ENCODE measurements around the gene MYH9. TPM values are rescaled to one million over a fixed set of nuclear protein-coding genes. Genes with fewer than 3 reads are reported as not detected.
A peak's percentile ranks its signal among the peaks of the same experiment; 100 is the strongest.

MYH9 gene
- total RNA-seq, 2 donors from 2014 or later, result 125 to 229 TPM

DNA sequence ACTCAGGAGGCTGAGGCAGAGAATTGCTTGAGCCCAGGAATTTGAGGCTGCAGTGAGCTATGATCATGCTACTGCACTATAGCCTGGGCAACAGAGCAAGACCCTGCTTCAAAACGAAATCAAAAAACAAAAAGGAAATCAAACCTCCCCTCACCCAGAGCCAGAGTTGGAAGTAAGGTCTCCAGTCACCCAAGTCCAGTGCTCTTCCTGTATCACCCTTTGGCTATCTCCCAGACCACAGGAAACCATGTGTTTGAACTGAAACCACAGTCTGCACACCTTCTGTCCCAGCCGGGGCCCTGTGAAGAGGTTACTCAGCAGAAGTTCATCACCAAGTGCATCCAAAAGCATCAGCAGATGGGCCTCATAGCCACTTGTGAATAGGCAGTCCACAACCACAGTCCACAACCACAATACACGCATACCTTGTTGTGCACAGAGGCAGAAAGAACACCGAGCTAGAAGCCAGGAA lies 4.6 kb downstream of the MYH9 start:
- peaks cover 66% of the 10 kb centered on the region for H3K36me3 ChIP-seq
- no peaks in the 10 kb centered on the region for H3K27me3 ChIP-seq
- peak overlapping the region; percentile 69 to 99 for H3K27ac ChIP-seq
- H3K4me3 ChIP-seq, result peak overlapping the region; percentile 1 to 12
- TF ChIP-seq, protein P1, sequence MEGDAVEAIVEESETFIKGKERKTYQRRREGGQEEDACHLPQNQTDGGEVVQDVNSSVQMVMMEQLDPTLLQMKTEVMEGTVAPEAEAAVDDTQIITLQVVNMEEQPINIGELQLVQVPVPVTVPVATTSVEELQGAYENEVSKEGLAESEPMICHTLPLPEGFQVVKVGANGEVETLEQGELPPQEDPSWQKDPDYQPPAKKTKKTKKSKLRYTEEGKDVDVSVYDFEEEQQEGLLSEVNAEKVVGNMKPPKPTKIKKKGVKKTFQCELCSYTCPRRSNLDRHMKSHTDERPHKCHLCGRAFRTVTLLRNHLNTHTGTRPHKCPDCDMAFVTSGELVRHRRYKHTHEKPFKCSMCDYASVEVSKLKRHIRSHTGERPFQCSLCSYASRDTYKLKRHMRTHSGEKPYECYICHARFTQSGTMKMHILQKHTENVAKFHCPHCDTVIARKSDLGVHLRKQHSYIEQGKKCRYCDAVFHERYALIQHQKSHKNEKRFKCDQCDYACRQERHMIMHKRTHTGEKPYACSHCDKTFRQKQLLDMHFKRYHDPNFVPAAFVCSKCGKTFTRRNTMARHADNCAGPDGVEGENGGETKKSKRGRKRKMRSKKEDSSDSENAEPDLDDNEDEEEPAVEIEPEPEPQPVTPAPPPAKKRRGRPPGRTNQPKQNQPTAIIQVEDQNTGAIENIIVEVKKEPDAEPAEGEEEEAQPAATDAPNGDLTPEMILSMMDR (IDR thresholded peaks at IDR 0.05), result no peak
- peaks cover 0 to 82% of the 10 kb centered on the region in 2 donors for H3K4me1 ChIP-seq
- no peaks in the 10 kb centered on the region for H3K9me3 ChIP-seq
- DNase-seq (ENCODE audit: low spot score), result no peak

DNA sequence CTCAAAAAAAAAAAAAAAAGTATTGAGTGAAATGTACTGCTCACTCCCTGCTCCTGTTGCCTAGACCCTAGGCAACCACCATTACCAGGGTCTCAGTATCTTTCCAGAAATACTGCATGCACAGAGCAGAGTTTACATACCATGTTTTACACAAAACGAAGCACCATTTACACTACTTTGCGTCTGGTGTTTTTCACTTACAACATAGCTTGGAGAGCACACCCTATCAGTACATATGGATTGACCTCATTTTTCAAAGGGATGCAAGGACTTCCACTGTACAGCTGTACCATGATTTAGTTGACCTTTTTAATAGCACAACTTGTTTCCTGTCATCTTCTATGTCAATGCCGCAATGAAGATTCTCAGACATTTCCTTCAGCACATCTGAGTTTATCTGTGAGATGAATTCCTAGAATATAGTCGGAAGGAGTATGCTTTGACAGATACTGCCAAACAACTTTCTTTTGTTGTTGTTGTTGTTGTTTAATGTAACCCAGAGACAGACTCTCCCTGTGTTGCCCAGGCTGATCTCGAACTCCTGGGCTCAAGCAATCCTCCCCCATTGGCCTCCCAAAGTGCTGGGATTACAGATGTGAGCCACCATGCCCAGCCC lies 6.1 kb downstream of the MYH9 start:
- DNase-seq (ENCODE audit: low spot score), result no peak
- peaks cover 73% of the 10 kb centered on the region for H3K36me3 ChIP-seq
- H3K27me3 ChIP-seq, result no peaks in the 10 kb centered on the region
- TF ChIP-seq, protein P1 (IDR thresholded peaks at IDR 0.05), result no peak
- peak overlapping the region; percentile 69 to 99 for H3K27ac ChIP-seq
- no peaks in the 10 kb centered on the region for H3K9me3 ChIP-seq
- H3K4me1 ChIP-seq, result peaks cover 0 to 97% of the 10 kb centered on the region in 2 donors
- no peak overlapping the region for H3K4me3 ChIP-seq

DNA sequence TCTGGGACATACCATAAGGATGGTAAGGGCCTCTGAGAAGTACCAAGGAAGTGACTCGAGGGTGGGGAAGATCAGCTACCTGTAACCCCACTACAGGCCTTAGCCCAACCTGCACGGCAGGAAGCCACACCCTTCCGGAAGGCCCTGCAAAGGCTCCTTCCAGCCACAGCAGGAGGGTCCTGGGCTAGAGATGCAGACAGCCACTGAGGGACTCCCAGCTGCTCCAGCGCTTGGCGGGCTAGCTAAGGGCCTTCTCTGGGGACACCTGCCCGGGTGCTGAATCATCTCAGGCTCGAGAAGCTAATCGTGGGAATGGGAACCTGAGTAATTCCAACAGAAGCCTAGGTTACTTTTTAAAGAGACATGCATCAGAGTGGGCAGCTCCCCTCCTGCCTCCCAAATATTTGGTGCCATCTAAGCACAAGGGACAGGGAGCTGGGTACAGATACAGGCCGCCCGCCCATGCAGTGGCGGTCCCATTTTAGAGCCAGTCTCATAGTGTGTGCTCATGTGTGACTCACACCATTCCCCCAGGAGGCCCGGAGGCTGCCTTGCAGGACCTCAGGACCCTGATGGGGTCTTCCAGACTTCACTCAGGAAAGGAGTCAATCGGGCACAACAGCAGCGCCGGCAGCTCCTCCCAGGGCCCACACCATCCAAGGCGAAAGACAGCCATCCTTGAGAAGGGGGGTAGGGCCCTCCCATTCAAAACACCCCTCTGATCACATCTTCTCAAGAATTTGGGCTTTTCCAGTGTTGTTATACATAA lies 8.0 kb downstream of the MYH9 start:
- no peak for DNase-seq (ENCODE audit: low spot score)
- Histone ChIP-seq H3K9me3 (no peaks in the 10 kb centered on the region), H3K4me1 (peaks cover 0 to 99% of the 10 kb centered on the region in 2 donors), H3K36me3 (peaks cover 69% of the 10 kb centered on the region), H3K27ac (peak overlapping the region; percentile 68 to 87), H3K27me3 (no peaks in the 10 kb centered on the region), H3K4me3 (peak overlapping the region in 1 of 2 donors; percentile 2)
- TF ChIP-seq, protein P1 (IDR thresholded peaks at IDR 0.05), result no peak

DNA sequence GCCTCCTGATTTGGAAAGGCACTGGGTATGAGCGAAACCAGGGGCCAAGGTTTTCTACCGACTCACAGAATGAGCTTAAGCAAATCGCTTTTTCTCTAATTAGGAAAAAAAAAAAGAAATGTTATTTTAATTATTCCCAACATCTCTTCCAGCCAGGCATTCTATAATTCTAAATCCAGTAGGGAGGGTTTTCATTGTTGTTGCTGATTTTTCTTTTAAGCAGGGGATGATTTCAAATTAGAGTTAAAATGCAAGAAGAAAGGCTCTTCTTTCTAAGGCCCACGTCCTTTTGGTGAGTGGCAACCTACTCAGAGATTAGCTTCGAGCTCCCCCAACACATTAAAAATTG lies 8.9 kb downstream of the MYH9 start:
- Histone ChIP-seq H3K27ac (peak overlapping the region; percentile 68 to 87), H3K4me1 (peaks cover 0 to 99% of the 10 kb centered on the region in 2 donors), H3K4me3 (no peak overlapping the region), H3K36me3 (peaks cover 65% of the 10 kb centered on the region), H3K9me3 (no peaks in the 10 kb centered on the region), H3K27me3 (no peaks in the 10 kb centered on the region)
- TF ChIP-seq, protein P1 (IDR thresholded peaks at IDR 0.05), result no peak
- no peak for DNase-seq (ENCODE audit: low spot score)

DNA sequence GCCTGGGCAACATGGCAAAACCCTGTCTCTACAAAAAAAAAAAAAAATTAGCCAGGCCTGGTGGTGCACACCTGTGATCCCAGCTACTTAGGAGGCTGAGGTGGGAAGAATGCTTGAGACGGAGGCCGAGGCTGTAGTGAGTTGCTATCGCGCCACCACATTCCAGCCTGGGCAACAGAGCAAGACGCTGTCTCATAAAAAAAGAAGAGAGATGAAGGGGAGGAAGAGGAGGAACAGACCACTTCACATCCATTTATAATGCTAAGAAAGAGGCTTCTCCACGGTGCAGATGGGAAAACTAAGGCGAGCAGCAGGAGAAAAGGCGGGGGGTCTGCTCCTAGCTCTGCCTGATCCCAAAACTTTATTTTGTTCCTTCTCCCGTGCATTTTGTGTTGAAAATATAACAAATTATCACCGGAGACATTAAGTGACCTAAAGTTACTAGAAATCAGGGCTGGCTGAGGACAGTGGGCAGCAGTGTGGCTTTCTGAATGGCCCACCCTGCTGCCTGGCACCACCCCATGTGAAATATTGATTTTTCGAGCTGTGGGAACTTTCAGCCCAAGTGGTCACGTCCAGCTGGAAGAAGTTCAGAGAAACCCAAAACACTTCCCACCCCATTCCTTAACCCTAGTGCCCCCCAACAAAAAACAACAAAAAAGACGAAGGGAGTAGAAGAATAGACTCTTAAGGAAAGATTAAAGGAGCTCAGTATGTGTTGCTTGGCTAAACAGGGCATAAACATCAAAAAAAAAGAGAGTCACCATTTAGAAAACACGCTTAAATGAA lies 9.5 kb downstream of the MYH9 start:
- Histone ChIP-seq H3K4me1 (peaks cover 0 to 99% of the 10 kb centered on the region in 2 donors), H3K27ac (peak overlapping the region; percentile 68 to 87), H3K9me3 (no peaks in the 10 kb centered on the region), H3K36me3 (peaks cover 60% of the 10 kb centered on the region), H3K4me3 (no peak overlapping the region), H3K27me3 (no peaks in the 10 kb centered on the region)
- DNase-seq (ENCODE audit: low spot score), result no peak
- TF ChIP-seq, protein P1 (IDR thresholded peaks at IDR 0.05), result no peak

Data from right atrium auricular region (tissue), 2 donors.